Esophagus squamous epithelium (tissue), 5 donors: Measurements from ENCODE around the gene SLC15A4. TPM values are rescaled to one million over a fixed set of nuclear protein-coding genes. Genes with fewer than 3 reads are reported as not detected.
"Not testable (repeated sequence)": the region's sequence is repeated elsewhere in the genome, so short reads cannot be mapped to it uniquely, and the experiment has no call there.

Source experiments
- DNase-seq: peaks from one replicate; lab custom pipeline; 2025; lab: John Stamatoyannopoulos, UW
- H3K27ac ChIP-seq, 4 donors: fragments of 200-600 bp; sonication (generic); one replicate each; pipeline ENCODE4 v1.5.1; 2016 to 2019; ENCODE audit warnings: mild to moderate bottlenecking in 1 of 4
- H3K27me3 ChIP-seq, 4 donors: fragments of 200-600 bp; sonication (generic); 1 replicate in 3 of 4; 2 replicates in 1 of 4; pipeline versions ENCODE4 v1.5.1 to v1.6.0; 2017 to 2021; ENCODE audit warnings: antibody characterized with exemption in 1 of 4
- H3K36me3 ChIP-seq, 3 donors: fragments of 200-600 bp; sonication (generic); one replicate each; pipeline ENCODE4 v1.5.1; 2016 to 2019
- H3K4me1 ChIP-seq, 3 donors: fragments of 200-600 bp; sonication (generic); one replicate each; pipeline ENCODE4 v1.5.1; 2017 to 2019
- H3K4me3 ChIP-seq, 4 donors: fragments of 200-600 bp; sonication (generic); 1 replicate in 3 of 4; 2 replicates in 1 of 4; pipeline ENCODE4 v1.5.1; 2016 to 2019; ENCODE audit warnings: mild to moderate bottlenecking in 2 of 4, moderate library complexity in 1 of 4
- H3K9me3 ChIP-seq, 3 donors: fragments of 200-600 bp; sonication (generic); one replicate each; pipeline ENCODE4 v1.5.1; 2016 to 2019
- CTCF ChIP-seq, 6 experiments: fragments of 450-650 bp in 4 of 6; fragments of 200-600 bp in 2 of 6; sonication (generic) in 2 of 6; IDR thresholded peaks; one replicate each; pipeline ENCODE4 v1.5.1; 2016 to 2019; ENCODE audit warnings: antibody characterized with exemption in 6 of 6, mild to moderate bottlenecking in 4 of 6, moderate library complexity in 4 of 6
- POLR2A ChIP-seq, 4 donors: fragments of 450-650 bp; IDR thresholded peaks; one replicate each; pipeline ENCODE4 v1.6.1; 2017; ENCODE audit warnings: antibody characterized with exemption in 4 of 4, mild to moderate bottlenecking in 4 of 4, moderate library complexity in 3 of 4
- WGBS, 2 donors: methylation state at CpG; one replicate each; pipeline ENCODE4 v1.1.5; 2018; 5-methylcytosine and 5-hydroxymethylcytosine counted together
- intact Hi-C: fragments of 100-400 bp; cut with DNase I; formaldehyde crosslinking; loops from one replicate; pipeline ENCODE4 v1.15.0; 2022
- total RNA-seq, 4 donors: library from RNA; depleted of rRNA; stranded (reverse); fragments of >200 nt; gene quantifications; one replicate each; pipeline ENCODE4 v1.1.0, GENCODE V29; 2016
- donor health status: DM: yes; HTN: yes; CAD: no.

The SLC15A4 gene
- total RNA-seq, 4 donors from 2014 or later: 13.5 to 38.1 (median 26.8) TPM

DNA sequence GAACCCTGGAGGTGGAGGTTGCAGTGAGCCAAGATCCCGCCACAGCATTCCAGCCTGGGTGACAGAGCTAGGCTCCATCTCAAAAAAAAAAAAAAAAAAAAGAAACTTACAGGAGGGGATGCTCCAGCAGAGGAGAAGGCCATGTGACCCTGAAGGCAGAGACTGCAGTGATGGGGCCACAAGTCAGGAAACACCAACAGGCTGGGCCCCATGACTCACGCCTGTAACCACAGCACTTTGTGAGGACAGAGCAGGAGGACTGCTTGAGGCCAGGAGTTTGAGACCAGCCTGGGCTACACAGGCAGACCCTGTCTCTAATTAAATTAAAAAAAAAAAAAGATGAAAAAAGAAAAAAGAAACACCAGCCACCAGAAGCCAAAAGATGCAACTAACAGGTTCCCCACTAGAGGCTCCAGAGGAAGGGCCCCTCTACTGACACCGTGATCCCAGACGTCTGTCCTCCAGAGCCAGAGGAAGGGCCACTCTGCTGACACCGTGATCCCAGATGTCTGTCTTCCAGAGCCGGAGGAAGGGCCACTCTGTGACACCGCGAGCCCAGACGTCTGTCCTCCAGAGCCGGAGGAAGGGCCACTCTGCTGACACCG, 20.4 kb upstream of the SLC15A4 start:
- H3K27ac ChIP-seq: no peak overlapping the region

GRCh38 chr12:128843538-128843937, 19.8 kb upstream of the SLC15A4 start:
- WGBS, 2 donors: 70 to 89% methylated on average over 4 of the region's 4 CpGs
- H3K27ac ChIP-seq: no peak overlapping the region
- H3K9me3 ChIP-seq: no peaks in the 10 kb centered on the region
- DNase-seq: no peak
- intact Hi-C loops: no loop called here
- no peaks in the 10 kb centered on the region for H3K4me1 ChIP-seq
- no peak for TF ChIP-seq CTCF (IDR thresholded peaks at IDR 0.05)
- TF ChIP-seq POLR2A (IDR thresholded peaks at IDR 0.05): no peak
- no peak overlapping the region for H3K4me3 ChIP-seq
- H3K27me3 ChIP-seq: no peaks in the 10 kb centered on the region
- H3K36me3 ChIP-seq: no peaks in the 10 kb centered on the region

More for the DNA sequence above, 20.4 kb upstream of the SLC15A4 start:
- Histone ChIP-seq H3K9me3 (no peaks in the 10 kb centered on the region), H3K4me1 (no peaks in the 10 kb centered on the region), H3K4me3 (no peak overlapping the region), H3K36me3 (no peaks in the 10 kb centered on the region), H3K27me3 (no peaks in the 10 kb centered on the region)
- no peak for TF ChIP-seq POLR2A (IDR thresholded peaks at IDR 0.05)
- no peak for TF ChIP-seq CTCF (IDR thresholded peaks at IDR 0.05)
- WGBS, 2 donors: 18 to 55% methylated on average over 3 to 10 of the region's 11 CpGs
- intact Hi-C loops: no loop called here
- DNase-seq: no peak

DNA sequence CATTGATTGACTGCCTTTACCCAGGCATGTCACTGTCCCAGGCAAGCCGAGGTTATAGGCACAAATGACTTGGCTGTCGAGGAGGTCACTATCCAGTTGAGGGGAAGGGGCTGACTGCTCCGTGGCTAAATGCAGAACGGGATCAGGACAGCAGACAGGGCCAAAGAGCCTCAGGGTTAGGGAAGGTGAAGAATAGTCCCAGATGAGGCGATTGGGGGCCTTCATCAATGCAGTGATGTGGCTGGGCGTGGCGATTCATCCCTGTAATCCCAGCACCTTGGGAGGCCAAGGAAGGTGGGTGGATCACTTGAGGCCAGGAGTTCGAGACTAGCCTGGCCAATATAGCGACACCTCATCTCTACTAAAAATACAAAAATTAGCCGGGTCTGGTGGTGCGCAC, 18.8 kb upstream of the SLC15A4 start:
- H3K36me3 ChIP-seq: no peaks in the 10 kb centered on the region
- no peaks in the 10 kb centered on the region for H3K9me3 ChIP-seq
- no peak for DNase-seq
- H3K27ac ChIP-seq: no peak overlapping the region
- H3K4me3 ChIP-seq: no peak overlapping the region
- H3K27me3 ChIP-seq: no peaks in the 10 kb centered on the region
- 88 to 92% methylated on average over 9 to 11 of the region's 11 CpGs for WGBS, 2 donors
- intact Hi-C loops: no loop called here
- no peaks in the 10 kb centered on the region for H3K4me1 ChIP-seq
- TF ChIP-seq CTCF (IDR thresholded peaks at IDR 0.05) (no peak), POLR2A (IDR thresholded peaks at IDR 0.05) (no peak)

GRCh38 chr12:128840862-128841468, 17.2 kb upstream of the SLC15A4 start:
- Histone ChIP-seq H3K9me3 (no peaks in the 10 kb centered on the region), H3K36me3 (no peaks in the 10 kb centered on the region), H3K27ac (no peak overlapping the region), H3K4me1 (no peaks in the 10 kb centered on the region), H3K27me3 (no peaks in the 10 kb centered on the region), H3K4me3 (no peak overlapping the region)
- no peak for DNase-seq
- TF ChIP-seq CTCF (IDR thresholded peaks at IDR 0.05): no peak
- no peak for TF ChIP-seq POLR2A (IDR thresholded peaks at IDR 0.05)
- intact Hi-C loops: no loop called here
- 38 to 51% methylated on average over 7 to 8 of the region's 8 CpGs for WGBS, 2 donors

- H3K4me1 ChIP-seq, H3K4me3 ChIP-seq, DNase-seq, H3K27me3 ChIP-seq, H3K27ac ChIP-seq, H3K9me3 ChIP-seq, intact Hi-C loops, H3K36me3 ChIP-seq: not testable (repeated sequence)
- 68 to 77% methylated on average over 12 of the region's 12 CpGs for WGBS, 2 donors
These were observed 16.1 kb upstream of the SLC15A4 start for GRCh38 chr12:128839885-128840284.
